ENCODE results near the gene CHD9.

GRCh38 chr16:53067675-53068074 is 12.9 kb downstream of the CHD9 start:
- TF ChIP-seq CTCF (IDR thresholded peaks at IDR 0.05): no peak
- TF ChIP-seq POLR2AphosphoS5 (IDR thresholded peaks at IDR 0.05): no peak
